ENCODE results near the gene OSTC. TPM values are rescaled to one million over a fixed set of nuclear protein-coding genes. Genes with fewer than 3 reads are reported as not detected.

OSTC gene
- total and polyA plus RNA-seq, 3 donors from 2014 or later, result 48.9 to 78.1 (median 54.5) TPM

DNA sequence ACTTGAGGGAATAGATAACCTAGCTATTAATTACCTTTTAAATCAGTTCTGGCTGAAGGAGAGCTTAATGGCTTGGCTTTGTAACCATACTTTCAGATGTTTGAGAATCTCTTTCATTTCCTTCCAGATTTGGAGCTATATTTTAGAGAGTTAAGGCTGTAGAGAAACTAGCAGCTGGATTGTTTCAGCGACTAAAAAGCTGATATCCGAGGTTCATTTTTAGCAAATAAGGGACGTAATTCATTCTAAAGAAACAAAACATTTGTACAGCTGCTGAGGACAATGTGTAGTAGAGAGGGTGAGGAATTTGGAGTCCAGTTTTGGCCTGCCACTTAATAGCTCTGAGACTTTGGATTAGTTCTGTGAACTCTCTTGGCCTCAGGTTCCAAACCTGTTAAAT lies 12.2 kb downstream of the OSTC start:
- Histone ChIP-seq H3K36me3 (ENCODE audit: low read depth, missing control alignments) (no peaks in the 10 kb centered on the region), H3K27me3 (no peaks in the 10 kb centered on the region), H3K4me1 (no peaks in the 10 kb centered on the region), H3K9me3 (no peaks in the 10 kb centered on the region), H3K4me3 (no peak overlapping the region), H3K27ac (no peak overlapping the region)
- DNase-seq, result no peak
- intact Hi-C loops (cut with DNase I; ENCODE audit: low total_unique reads), result no loop called here
- TF ChIP-seq POLR2A (IDR thresholded peaks at IDR 0.05), result no peak
- TF ChIP-seq, protein P1, sequence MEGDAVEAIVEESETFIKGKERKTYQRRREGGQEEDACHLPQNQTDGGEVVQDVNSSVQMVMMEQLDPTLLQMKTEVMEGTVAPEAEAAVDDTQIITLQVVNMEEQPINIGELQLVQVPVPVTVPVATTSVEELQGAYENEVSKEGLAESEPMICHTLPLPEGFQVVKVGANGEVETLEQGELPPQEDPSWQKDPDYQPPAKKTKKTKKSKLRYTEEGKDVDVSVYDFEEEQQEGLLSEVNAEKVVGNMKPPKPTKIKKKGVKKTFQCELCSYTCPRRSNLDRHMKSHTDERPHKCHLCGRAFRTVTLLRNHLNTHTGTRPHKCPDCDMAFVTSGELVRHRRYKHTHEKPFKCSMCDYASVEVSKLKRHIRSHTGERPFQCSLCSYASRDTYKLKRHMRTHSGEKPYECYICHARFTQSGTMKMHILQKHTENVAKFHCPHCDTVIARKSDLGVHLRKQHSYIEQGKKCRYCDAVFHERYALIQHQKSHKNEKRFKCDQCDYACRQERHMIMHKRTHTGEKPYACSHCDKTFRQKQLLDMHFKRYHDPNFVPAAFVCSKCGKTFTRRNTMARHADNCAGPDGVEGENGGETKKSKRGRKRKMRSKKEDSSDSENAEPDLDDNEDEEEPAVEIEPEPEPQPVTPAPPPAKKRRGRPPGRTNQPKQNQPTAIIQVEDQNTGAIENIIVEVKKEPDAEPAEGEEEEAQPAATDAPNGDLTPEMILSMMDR (IDR thresholded peaks at IDR 0.05), result no peak
- 55 to 66% methylated on average over 3 of the region's 3 CpGs for WGBS, 2 donors

DNA sequence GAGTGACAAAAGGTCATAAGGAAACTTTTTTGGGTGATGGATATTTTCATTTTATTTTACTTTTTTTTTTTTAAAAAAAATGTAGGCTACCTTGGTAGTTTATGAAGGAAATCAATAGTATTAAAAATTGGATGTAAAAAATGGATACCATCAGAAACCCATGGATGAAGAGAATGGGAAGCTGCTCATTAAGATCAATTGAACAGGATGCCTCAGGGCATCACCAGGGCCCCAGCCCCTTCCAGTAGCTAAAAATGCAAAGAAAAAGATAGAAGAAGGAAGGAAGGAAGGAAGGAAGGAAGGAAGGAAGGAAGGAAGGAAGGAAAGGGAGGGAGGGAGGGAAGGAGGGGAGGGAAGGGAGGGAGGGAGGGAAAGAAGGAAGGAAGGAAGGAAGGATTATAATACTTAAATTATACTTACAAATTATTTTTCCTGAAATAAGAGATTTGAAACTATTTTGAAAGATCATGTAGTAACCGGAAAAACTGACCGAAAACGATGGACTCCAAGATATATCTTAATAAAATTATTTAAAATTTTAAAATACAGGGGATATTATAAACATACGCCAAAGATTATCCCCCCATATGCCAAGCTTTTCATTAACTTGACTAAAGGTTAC lies 24.1 kb downstream of the OSTC start:
- WGBS, 2 donors, result 68 to 70% methylated on average over 4 of the region's 4 CpGs
- no peaks in the 10 kb centered on the region for H3K36me3 ChIP-seq (ENCODE audit: low read depth, missing control alignments)
- H3K27me3 ChIP-seq, result no peaks in the 10 kb centered on the region
- H3K4me1 ChIP-seq, result no peaks in the 10 kb centered on the region
- intact Hi-C loops (cut with DNase I; ENCODE audit: low total_unique reads), result no loop called here
- TF ChIP-seq, protein P1 (IDR thresholded peaks at IDR 0.05), result no peak
- no peak for TF ChIP-seq POLR2A (IDR thresholded peaks at IDR 0.05)
- DNase-seq, result no peak
- no peak overlapping the region for H3K27ac ChIP-seq
- no peak overlapping the region for H3K4me3 ChIP-seq
- H3K9me3 ChIP-seq, result no peaks in the 10 kb centered on the region

DNA sequence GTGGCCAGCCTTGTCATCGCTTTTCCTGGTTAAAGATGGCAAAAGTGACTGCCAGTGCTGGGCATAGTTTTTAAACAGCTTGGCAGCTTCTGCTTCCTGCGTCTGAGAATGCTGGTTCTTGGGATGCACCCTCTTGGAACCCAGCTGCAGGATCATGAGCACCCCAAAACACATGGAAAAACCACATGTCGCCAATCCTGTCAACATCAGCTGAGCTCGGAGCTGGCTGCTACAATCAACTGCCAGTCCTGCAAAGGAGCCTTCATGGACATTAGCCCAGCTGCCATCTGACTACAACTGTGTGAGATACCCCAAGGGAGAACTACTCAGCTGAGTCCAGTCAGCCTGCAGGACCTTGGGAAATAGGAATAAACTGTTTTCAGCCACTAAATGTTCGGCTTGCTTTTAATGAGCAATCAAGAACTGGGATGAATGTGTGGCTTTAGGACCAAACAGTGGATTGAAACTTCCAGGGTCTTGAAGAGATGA lies 31.0 kb downstream of the OSTC start:
- TF ChIP-seq POLR2A (IDR thresholded peaks at IDR 0.05), result no peak
- TF ChIP-seq, protein P1 (IDR thresholded peaks at IDR 0.05), result no peak
- Histone ChIP-seq H3K27me3 (no peaks in the 10 kb centered on the region), H3K4me3 (no peak overlapping the region), H3K27ac (no peak overlapping the region), H3K36me3 (ENCODE audit: low read depth, missing control alignments) (no peaks in the 10 kb centered on the region), H3K4me1 (no peaks in the 10 kb centered on the region), H3K9me3 (no peaks in the 10 kb centered on the region)
- DNase-seq, result no peak
- 86 to 90% methylated on average over 5 of the region's 5 CpGs for WGBS, 2 donors
- intact Hi-C loops (cut with DNase I; ENCODE audit: low total_unique reads), result no loop called here

DNA sequence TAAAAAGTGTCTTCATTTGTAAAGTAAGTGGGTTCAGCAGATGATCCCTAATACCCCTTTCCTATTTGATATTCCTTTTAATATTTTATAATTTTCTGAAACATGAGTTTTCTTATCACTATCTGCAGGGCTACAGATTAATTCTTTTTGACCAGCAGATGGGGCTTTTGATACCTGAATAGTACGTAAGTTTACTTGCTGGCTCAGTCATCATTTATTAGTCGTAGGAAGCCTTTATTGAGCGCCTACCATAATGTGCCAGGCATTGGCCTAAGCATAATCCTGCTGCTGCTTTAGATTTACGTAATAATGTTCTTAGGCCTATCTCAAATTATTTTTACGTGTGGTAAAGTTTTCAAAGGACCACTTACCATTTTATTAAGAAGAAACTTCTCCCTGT lies 33.1 kb downstream of the OSTC start:
- Histone ChIP-seq H3K27ac (no peak overlapping the region), H3K36me3 (ENCODE audit: low read depth, missing control alignments) (no peaks in the 10 kb centered on the region), H3K4me3 (no peak overlapping the region), H3K27me3 (no peaks in the 10 kb centered on the region), H3K4me1 (no peaks in the 10 kb centered on the region), H3K9me3 (no peaks in the 10 kb centered on the region)
- no peak for DNase-seq
- TF ChIP-seq, protein P1 (IDR thresholded peaks at IDR 0.05), result no peak
- no peak for TF ChIP-seq POLR2A (IDR thresholded peaks at IDR 0.05)
- intact Hi-C loops (cut with DNase I; ENCODE audit: low total_unique reads), result no loop called here
- WGBS, 2 donors, result 30 to 38% methylated on average over 5 of the region's 5 CpGs
